Upper lobe of left lung (tissue), 4 donors: ENCODE data around the gene SPINK1.
"Not testable (repeated sequence)": the region's sequence is repeated elsewhere in the genome, so short reads cannot be mapped to it uniquely, and the experiment has no call there.

ENCODE experiments used
- CTCF ChIP-seq, 6 experiments: fragments of 450-650 bp in 4 of 6; fragments of 200-600 bp in 2 of 6; sonication (generic) in 2 of 6; IDR thresholded peaks; one replicate each; pipeline ENCODE4 v1.5.1; 2016 to 2019; ENCODE audit warnings: antibody characterized with exemption in 6 of 6
- EP300 ChIP-seq, 4 donors: sonication (generic); formaldehyde crosslinking; IDR thresholded peaks; one replicate each; pipeline ENCODE4 v1.5.1; 2017; ENCODE audit warnings: antibody characterized with exemption in 4 of 4, control low read depth in 2 of 4
- POLR2A ChIP-seq, 4 donors: fragments of 450-650 bp; IDR thresholded peaks; one replicate each; pipeline ENCODE4 v1.5.1; 2016 to 2017; ENCODE audit warnings: antibody characterized with exemption in 4 of 4, mild to moderate bottlenecking in 2 of 4
- POLR2AphosphoS5 ChIP-seq, 2 donors: sonication (generic); formaldehyde crosslinking; IDR thresholded peaks; one replicate each; pipeline ENCODE4 v1.5.1; 2017; ENCODE audit warnings: antibody characterized with exemption in 2 of 2

- TF ChIP-seq CTCF, POLR2A, POLR2AphosphoS5, EP300 (IDR thresholded peaks at IDR 0.05): not testable (repeated sequence)
Measured at GRCh38 chr5:147871980-147872549, 40.6 kb upstream of the SPINK1 start.
